ENCODE results near the gene DNAJB1. TPM values are rescaled to one million over a fixed set of nuclear protein-coding genes. Genes with fewer than 3 reads are reported as not detected.
"Not testable (repeated sequence)": the region's sequence is repeated elsewhere in the genome, so short reads cannot be mapped to it uniquely, and the experiment has no call there.

The DNAJB1 gene
- total and polyA plus RNA-seq, 2 experiments from 2014 or later: 43.2 to 53.3 TPM

DNA sequence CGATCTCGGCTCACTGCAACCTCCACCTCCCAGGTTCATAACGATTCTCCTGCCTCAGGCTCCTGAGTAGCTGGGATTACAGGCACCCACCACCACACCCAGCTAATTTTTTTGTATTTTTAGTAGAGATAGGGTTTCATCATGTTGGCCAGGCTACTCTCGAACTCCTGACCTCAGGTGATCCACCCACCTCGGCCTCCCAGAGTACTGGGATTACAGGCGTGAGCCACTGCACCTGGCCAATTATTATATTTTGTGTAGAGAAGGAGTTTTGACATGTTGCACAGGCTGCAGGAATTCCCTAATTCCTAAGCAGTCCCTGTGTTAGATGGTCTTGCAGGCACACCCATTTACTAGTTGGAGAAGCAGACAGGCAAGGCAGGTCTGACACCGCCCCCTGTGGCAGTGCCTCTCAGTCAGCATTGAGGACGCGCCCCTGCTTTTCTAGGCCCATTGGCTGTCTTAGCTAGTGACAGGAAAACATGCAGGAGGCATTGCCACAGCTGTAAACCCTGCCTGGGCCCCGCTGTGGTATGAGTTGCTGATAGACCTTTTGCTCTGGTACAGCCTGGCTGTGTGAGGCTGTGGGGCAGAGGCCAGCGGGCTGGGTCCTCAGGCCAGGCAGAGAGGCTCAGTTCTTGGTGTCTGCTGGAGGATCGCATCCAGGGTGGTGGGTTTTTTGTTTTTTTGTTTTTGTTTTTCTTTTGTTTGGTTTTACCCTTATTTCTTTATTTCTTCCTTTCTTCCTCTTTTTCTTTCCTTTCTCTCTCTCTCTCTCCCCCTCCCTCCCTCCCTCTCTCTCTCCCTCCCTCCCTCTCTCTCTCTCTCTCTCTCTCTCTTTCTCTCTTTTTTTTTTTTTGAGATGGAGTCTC lies 33.2 kb upstream of the DNAJB1 start:
- not testable (repeated sequence) for H3K9me3 Mint-ChIP-seq, H3K27ac Mint-ChIP-seq

DNA sequence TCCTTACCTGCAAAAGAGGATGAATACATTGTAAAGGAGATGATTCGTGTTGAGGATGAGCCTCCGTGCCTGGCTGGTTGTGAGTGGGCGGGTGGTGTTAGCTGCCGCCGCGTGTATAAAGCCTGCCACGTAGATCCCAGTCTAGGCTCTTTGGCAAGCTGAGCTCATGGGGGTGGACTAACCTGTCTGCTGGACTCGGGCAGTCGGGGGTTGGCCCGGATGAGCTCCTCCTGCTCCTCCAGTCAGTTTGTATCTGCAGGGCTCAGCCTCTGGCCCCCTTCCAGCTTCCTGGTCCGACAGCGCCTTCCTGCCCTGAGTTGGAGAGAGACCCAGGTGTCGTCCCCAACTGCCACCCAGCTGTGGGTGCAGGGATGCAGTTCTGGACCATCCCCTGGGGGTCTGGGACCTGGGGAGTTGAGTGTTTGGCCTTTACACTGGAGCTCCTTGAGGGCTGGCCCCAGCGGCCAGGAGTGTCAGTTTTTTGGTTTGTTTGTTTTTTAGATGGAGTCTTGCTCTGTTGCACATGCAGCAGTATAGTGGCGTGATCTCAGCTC lies 32.1 kb upstream of the DNAJB1 start:
- peaks cover 8% of the 10 kb centered on the region for H3K4me1 Mint-ChIP-seq
- Histone ChIP-seq H2AFZ (no peak overlapping the region), H3K27me3 (ENCODE audit: insufficient read depth) (no peaks in the 10 kb centered on the region), H3F3A (replicated peaks; ENCODE audit: low read depth) (no peaks in the 10 kb centered on the region), H3K36me3 (ENCODE audit: insufficient read depth) (no peaks in the 10 kb centered on the region; the same call in 1 of the 2 replicates), H4K20me1 (replicated peaks; ENCODE audit: insufficient read depth) (peaks cover 9% of the 10 kb centered on the region), H3K4me3 (no peak overlapping the region), H3K79me2 (replicated peaks; ENCODE audit: insufficient read depth) (peaks cover 32% of the 10 kb centered on the region), H3K4me1 (ENCODE audit: insufficient read depth) (no peaks in the 10 kb centered on the region), H3K27ac (ENCODE audit: low read depth) (no peak overlapping the region), H3K4me2 (no peak overlapping the region), H3K9me2 (ENCODE audit: insufficient read depth) (no peaks in the 10 kb centered on the region)
- no peak for DNase-seq (ENCODE audit: low spot score)
- ATAC-seq: no peak
- H3K9me3 Mint-ChIP-seq: no peaks in the 10 kb centered on the region
- no peak overlapping the region for H3K27ac Mint-ChIP-seq
- peaks cover 9% of the 10 kb centered on the region for H3K36me3 Mint-ChIP-seq (ENCODE audit: low read depth)
- H3K27me3 Mint-ChIP-seq (ENCODE audit: insufficient read depth, low read depth, poor library complexity): peaks cover 17% of the 10 kb centered on the region
- H3K4me3 Mint-ChIP-seq: no peak overlapping the region
- TF ChIP-seq STAT1 (IDR thresholded peaks at IDR 0.05; ENCODE audit: unreplicated experiment) (no peak), POLR2AphosphoS5 (IDR thresholded peaks at IDR 0.05; ENCODE audit: low read depth) (no peak), ZNF331 (CRISPR knock-in tag; IDR thresholded peaks at IDR 0.05; ENCODE audit: low read depth) (no peak), EZH2 (IDR thresholded peaks at IDR 0.05; ENCODE audit: low read depth, unreplicated experiment) (no peak), NANOG (IDR thresholded peaks at IDR 0.05; ENCODE audit: borderline replicate concordance) (no peak), JUNB (IDR thresholded peaks at IDR 0.05; ENCODE audit: unreplicated experiment) (no peak), CREB1 (CRISPR knock-in tag; IDR thresholded peaks at IDR 0.05; ENCODE audit: low read depth) (no peak), EZH2phosphoT487 (IDR thresholded peaks at IDR 0.05; ENCODE audit: unreplicated experiment) (no peak)
- TF ChIP-seq, protein P1, sequence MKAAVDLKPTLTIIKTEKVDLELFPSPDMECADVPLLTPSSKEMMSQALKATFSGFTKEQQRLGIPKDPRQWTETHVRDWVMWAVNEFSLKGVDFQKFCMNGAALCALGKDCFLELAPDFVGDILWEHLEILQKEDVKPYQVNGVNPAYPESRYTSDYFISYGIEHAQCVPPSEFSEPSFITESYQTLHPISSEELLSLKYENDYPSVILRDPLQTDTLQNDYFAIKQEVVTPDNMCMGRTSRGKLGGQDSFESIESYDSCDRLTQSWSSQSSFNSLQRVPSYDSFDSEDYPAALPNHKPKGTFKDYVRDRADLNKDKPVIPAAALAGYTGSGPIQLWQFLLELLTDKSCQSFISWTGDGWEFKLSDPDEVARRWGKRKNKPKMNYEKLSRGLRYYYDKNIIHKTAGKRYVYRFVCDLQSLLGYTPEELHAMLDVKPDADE (IDR thresholded peaks at IDR 0.05): no peak
- TF ChIP-seq, protein P2, sequence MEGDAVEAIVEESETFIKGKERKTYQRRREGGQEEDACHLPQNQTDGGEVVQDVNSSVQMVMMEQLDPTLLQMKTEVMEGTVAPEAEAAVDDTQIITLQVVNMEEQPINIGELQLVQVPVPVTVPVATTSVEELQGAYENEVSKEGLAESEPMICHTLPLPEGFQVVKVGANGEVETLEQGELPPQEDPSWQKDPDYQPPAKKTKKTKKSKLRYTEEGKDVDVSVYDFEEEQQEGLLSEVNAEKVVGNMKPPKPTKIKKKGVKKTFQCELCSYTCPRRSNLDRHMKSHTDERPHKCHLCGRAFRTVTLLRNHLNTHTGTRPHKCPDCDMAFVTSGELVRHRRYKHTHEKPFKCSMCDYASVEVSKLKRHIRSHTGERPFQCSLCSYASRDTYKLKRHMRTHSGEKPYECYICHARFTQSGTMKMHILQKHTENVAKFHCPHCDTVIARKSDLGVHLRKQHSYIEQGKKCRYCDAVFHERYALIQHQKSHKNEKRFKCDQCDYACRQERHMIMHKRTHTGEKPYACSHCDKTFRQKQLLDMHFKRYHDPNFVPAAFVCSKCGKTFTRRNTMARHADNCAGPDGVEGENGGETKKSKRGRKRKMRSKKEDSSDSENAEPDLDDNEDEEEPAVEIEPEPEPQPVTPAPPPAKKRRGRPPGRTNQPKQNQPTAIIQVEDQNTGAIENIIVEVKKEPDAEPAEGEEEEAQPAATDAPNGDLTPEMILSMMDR (conservative IDR thresholded peaks at IDR 0.05; ENCODE audit: low read depth in 2 of 2): no peak

More for the DNA sequence above, 33.2 kb upstream of the DNAJB1 start:
- not testable (repeated sequence) for H3K4me3 Mint-ChIP-seq; H3K4me3 ChIP-seq; H3K4me2 ChIP-seq; H3K9me2 ChIP-seq (ENCODE audit: insufficient read depth); H3F3A ChIP-seq (replicated peaks; ENCODE audit: low read depth); H3K4me1 ChIP-seq (ENCODE audit: insufficient read depth); H2AFZ ChIP-seq; H3K36me3 ChIP-seq (ENCODE audit: insufficient read depth); H3K36me3 Mint-ChIP-seq (ENCODE audit: low read depth); H3K27me3 ChIP-seq (ENCODE audit: insufficient read depth); H3K4me1 Mint-ChIP-seq; H3K27ac ChIP-seq (ENCODE audit: low read depth)
- peak; percentile 86 for DNase-seq (ENCODE audit: low spot score)
- peaks cover 20% of the 10 kb centered on the region for H3K27me3 Mint-ChIP-seq (ENCODE audit: insufficient read depth, low read depth, poor library complexity)
- TF ChIP-seq, protein P2 (conservative IDR thresholded peaks at IDR 0.05; ENCODE audit: low read depth in 2 of 2): peak; percentile 62 to 72
- Histone ChIP-seq H4K20me1 (replicated peaks; ENCODE audit: insufficient read depth) (peaks cover 12% of the 10 kb centered on the region), H3K79me2 (replicated peaks; ENCODE audit: insufficient read depth) (peaks cover 29% of the 10 kb centered on the region)
- peak; percentile 84 for ATAC-seq

Data from GM23338 (cell line).